ENCODE measurements around the gene SH3TC2.

DNA sequence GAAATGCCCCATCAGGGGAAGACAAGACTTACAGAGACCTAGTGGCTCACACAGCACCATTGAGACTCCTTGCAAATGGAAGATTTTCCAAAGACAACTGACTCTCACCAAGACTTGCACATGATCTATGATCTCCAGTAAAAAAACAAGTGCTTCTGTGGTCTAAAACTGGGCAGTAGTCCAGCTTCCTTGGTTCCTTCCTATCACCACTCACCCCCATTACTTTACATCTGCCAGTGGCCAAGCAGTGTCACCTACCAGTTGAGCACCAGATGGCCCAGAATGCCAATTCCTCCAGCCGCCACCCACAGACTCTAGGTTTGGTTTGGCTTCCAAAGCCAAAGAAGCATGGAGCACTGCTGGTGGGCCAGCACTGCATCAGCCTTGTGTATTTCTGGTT lies 47.7 kb downstream of the SH3TC2 start:
- TF ChIP-seq, protein P1, sequence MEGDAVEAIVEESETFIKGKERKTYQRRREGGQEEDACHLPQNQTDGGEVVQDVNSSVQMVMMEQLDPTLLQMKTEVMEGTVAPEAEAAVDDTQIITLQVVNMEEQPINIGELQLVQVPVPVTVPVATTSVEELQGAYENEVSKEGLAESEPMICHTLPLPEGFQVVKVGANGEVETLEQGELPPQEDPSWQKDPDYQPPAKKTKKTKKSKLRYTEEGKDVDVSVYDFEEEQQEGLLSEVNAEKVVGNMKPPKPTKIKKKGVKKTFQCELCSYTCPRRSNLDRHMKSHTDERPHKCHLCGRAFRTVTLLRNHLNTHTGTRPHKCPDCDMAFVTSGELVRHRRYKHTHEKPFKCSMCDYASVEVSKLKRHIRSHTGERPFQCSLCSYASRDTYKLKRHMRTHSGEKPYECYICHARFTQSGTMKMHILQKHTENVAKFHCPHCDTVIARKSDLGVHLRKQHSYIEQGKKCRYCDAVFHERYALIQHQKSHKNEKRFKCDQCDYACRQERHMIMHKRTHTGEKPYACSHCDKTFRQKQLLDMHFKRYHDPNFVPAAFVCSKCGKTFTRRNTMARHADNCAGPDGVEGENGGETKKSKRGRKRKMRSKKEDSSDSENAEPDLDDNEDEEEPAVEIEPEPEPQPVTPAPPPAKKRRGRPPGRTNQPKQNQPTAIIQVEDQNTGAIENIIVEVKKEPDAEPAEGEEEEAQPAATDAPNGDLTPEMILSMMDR (IDR thresholded peaks at IDR 0.05; ENCODE audit: low read depth, low read length): no peak
- no peak for TF ChIP-seq POLR2A (IDR thresholded peaks at IDR 0.05; ENCODE audit: extremely low read depth, insufficient read length)
- TF ChIP-seq, protein P2, sequence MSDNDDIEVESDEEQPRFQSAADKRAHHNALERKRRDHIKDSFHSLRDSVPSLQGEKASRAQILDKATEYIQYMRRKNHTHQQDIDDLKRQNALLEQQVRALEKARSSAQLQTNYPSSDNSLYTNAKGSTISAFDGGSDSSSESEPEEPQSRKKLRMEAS (IDR thresholded peaks at IDR 0.05; ENCODE audit: low read depth, low read length): no peak
